Measurements from ENCODE around the gene CD4.
A peak's percentile ranks its signal among the peaks of the same experiment; 100 is the strongest.
"Not testable (repeated sequence)": the region's sequence is repeated elsewhere in the genome, so short reads cannot be mapped to it uniquely, and the experiment has no call there.

Gene CD4

DNA sequence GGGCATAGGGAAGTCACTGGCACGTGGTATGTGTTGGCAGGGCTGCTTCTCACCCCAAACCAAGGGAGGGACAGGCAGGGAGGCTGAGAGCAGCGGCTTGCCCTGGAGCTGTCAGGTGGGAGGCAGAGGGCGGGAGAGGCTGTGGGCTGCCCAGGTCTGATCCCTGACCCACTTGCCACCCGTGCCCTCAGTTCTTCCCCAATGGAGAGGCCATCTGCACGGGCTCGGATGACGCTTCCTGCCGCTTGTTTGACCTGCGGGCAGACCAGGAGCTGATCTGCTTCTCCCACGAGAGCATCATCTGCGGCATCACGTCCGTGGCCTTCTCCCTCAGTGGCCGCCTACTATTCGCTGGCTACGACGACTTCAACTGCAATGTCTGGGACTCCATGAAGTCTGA lies 56.1 kb downstream of the CD4 start:
- DNase-seq (ENCODE audit: low read depth in 2 of 2), result no peak

DNA sequence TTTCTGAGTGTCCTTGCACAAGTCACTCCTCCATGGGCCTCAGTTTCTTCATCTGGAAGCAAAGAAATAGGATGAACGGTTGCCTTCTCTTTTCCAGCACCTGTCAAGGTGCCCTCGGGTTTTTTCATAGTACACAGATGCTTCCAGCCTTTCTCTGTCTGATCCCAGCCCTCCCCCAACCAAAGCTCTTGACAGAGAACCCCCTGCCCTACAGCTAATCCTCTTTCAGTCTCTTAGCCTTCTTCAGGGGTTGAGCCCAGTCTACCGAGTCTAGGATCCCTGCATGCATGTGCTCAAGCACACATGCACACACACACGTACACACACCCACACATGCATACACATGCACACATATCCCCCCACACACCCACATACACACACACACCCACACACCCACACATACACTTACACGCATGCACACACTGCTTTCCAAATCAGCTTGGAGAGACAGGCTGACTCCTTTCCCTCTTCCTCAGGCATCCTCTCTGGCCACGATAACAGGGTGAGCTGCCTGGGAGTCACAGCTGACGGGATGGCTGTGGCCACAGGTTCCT lies 57.1 kb downstream of the CD4 start:
- DNase-seq (ENCODE audit: low read depth in 2 of 2), result no peak

GRCh38 chr12:6847676-6848075 lies 58.3 kb downstream of the CD4 start:
- DNase-seq (ENCODE audit: low read depth in 2 of 2), result no peak

DNA sequence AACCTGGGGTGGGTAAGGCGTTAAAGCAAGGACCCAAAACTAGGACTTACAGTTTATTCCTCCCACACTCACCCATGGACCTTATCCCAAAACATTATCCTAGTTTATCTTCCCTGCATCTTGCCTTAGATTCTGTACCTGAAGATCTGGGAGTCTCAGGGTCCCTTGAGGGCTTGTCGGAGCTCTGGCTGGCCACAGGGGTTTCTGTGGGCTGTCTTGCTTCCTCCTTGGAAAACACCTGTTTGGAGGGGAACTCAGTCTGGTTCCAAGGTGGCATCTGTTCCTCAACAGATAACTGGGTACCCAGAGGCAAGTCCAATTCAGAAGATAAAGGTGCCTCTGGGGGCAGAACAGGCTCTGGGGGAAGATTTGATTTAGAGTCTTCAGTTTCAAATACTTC lies 60.1 kb downstream of the CD4 start:
- DNase-seq (ENCODE audit: low read depth in 2 of 2), result no peak

- no peak for DNase-seq (ENCODE audit: low read depth in 2 of 2)
These were observed 60.7 kb downstream of the CD4 start for GRCh38 chr12:6849976-6850560.

DNA sequence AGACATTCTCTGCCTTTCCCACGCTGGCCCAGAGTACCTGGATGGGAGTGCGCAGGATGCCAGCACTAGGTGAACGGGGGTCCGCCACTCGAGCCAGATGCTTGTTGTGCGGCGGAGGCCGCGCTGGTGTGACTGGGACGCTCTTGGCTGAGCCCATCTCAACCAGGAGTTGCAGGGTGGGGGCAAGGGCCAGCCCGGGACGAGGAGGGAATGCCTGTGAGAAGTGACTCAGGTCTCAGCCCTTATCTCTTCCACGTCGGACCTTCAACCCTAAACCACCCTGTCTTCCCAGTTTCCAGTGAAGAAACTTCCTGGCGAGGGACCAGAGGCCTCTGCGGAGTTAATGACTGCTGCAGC lies 61.4 kb downstream of the CD4 start:
- no peak for DNase-seq (ENCODE audit: low read depth in 2 of 2)

DNA sequence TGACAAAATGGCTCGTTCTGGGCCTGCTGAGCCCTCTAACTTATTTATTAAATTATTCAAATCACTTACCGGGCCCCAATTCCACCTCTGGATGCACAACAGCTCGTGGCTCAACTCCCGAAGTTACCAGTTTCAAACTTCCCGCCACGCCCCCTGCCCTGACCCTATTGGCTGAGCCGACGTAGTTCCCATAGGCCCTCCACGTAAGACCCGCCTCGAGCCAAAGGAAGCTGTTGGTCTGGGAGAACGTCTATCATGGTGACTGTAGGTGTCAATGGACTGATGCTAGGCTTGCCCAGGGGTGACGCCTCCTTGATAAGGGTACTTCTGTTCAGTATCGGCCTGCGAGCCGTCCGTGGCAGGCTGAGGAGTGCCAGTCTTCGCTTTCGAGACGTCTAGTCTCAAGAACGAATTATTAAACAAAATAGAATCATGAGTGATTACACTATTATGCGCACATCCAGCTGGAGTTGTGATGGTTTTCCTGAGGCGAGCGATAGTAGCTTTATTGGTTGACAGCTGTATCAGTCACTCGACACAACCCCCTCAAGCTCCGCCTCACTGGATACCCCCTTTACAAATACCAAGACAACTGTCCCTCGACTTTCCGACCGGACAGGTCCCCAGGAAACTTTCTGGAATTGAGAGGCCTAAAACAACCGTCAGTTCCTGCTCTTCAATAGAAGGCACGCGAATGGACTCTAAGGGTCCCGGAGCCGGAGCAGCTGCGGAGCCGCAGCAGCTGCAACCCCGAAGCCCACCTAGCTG lies 62.0 kb downstream of the CD4 start, which contains the start of gene CDCA3:
Gene CDCA3 (minus strand): TSS at position 134 of the 768 bp plus-strand sequence. CDS start 334 bp downstream, outside the sequence.
- DNase-seq (ENCODE audit: low read depth in 2 of 2), result peak; percentile 83 to 89

DNA sequence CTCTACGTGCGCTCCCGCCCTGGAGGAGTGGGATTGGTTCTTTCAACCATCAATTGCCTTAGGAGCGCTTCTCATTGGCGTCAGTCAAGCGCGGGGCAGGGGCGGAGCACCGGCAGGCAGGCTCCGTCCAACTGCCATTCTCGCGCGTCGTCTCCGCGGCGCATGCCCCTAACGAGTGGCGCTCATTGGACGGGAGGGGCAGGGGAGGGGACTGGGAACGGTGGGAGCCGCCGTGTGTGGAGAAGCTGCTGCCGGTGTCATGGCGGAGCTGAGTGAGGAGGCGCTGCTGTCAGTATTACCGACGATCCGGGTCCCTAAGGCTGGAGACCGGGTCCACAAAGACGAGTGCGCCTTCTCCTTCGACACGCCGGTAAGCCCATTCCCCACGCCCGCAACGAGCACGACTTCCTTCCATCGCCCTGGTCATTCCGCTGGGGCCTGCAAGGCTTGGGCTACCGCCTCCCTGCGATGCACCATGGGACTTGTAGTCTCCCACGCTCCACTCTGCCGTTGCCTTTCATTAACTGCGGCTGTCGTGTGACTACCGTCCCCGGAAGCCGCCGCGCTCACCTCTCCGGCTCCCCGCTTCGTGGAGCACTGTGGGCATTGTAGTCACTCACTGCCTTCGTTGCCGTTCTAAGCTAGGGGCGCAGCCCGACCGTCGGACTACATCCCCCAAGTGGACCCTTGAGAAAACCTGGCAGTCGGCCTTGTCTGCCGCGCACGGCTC lies 62.8 kb downstream of the CD4 start, which contains the start of gene USP5:
Gene USP5 (plus strand): TSS at position 230 of the 730 bp plus-strand sequence. CDS start 30 bp downstream, at position 260.
- peak; percentile 92 to 95 for DNase-seq (ENCODE audit: low read depth in 2 of 2)

DNA sequence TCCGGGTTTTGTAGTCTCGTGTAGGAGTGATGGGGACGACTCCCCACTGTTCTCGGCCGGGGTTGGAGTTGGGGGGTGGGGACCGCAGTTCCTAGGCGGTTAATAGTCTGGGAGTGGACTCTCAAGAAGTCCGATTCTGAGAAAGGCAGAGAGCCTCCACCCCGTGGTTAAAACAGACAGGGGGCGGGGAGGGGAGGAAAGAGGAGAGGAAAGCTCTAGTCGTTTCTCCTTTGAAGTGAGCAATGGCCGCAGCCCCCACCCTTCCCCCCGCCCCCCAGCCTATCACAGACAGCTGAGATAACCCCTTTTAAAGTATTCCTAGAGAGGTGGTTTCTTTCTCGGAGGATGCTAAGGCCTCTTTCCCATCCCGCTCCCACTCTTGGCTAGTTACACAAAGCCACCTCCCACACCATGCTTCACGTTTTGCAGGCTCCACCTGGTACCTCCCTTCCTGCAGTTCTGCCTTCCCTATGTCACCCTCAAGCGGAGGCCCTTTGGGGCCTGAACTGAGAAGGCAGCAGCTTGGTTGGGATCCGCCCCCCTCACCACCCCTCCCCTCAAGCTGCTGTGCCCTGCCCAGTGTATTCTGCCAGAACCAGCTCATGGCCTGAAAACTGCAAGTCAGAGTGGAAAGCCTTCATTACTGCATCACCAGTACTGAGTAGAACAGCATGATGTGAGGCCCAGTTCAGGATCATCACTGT lies 63.5 kb downstream of the CD4 start:
- DNase-seq (ENCODE audit: low read depth in 2 of 2), result peak; percentile 29 to 64

DNA sequence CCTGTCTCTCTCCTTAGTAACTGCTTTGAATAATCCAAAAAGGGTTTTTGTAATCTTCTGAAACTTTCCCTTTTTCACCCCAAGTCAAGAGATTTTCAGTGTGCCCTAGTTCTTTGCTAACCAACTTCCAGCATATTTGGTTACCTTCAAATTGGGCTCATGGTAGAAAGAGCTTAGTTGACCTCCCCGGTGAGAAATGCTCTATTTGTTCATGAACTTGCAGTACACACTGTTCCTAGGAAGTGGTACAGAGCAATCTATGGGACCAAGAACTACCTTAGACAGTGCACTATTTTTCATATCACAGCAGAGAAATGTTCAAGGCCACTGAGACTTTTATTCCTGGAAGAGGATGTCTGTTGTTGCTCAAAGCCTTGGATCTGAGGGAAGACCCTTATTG lies 64.3 kb downstream of the CD4 start:
- DNase-seq (ENCODE audit: low read depth in 2 of 2), result no peak

- no peak for DNase-seq (ENCODE audit: low read depth in 2 of 2)
These were observed 64.7 kb downstream of the CD4 start for GRCh38 chr12:6854036-6854435.

DNA sequence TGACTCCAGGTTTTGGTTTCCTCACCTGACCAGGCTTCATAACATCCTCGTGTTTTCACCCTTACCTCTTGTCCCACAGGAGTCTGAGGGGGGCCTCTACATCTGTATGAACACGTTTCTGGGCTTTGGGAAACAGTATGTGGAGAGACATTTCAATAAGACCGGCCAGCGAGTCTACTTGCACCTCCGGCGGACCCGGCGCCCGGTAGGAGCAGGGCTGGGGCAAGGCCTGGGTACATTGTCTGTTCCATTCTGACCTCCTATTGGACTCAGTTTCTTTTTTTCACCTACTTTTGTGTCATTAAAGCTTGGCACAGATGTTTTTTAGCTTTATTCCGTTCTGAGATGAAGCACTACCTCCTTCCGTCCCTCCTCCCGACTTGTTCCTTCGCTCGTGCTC lies 66.0 kb downstream of the CD4 start:
- DNase-seq (ENCODE audit: low read depth in 2 of 2), result no peak

DNA sequence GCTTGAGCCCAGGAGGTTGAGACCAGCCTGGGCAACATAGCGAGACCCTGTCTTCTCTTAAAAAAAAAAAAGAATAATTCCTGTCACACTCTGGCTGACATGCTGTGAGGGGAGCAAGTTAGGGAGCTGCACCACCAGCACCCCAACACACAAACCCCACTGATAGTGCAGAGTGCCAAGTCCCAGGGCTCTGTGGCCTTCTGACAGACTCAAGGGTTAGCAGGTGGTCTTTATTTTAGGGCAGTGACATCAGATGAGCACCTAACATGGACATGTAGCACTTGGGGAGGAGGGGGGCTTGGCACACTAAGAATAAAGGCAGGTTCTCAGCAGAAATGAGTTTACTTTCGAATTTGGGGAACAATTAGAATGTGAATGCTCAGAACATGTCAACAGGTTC lies 69.5 kb downstream of the CD4 start:
- DNase-seq (ENCODE audit: low read depth in 2 of 2), result no peak

DNA sequence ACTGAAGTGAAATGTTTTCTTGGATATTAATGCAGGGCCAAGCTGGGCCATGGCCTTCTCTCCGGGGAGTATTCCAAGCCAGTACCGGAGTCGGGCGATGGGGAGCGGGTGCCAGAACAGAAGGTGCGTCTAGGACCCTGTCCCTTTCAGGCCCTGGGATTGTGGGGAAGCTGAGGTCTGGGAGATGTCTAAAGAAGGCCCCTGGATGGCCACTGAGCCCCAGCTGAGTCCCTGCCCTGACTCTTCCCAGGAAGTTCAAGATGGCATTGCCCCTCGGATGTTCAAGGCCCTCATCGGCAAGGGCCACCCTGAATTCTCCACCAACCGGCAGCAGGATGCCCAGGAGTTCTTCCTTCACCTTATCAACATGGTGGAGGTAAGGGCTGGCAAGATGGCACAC lies 70.8 kb downstream of the CD4 start:
- DNase-seq (ENCODE audit: low read depth in 2 of 2), result no peak

GRCh38 chr12:6860942-6861341 lies 71.6 kb downstream of the CD4 start:
- no peak for DNase-seq (ENCODE audit: low read depth in 2 of 2)

DNA sequence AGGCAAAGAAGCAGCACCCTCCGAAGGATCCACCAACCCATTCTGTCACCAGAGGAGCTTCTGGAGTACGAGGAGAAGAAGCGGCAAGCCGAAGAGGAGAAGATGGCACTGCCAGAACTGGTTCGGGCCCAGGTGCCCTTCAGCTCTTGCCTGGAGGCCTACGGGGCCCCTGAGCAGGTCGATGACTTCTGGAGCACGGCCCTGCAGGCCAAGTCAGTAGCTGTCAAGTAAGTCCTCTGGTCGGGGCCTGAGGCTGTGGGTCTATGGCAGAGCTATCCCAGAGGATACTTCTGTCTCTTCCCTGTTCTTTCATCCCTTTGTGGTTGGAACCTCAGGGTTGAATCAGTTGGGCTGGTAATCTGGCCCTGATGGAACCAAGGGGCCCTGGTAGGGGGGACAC lies 72.1 kb downstream of the CD4 start:
- DNase-seq (ENCODE audit: low read depth in 2 of 2), result no peak

GRCh38 chr12:6863033-6863432 lies 73.7 kb downstream of the CD4 start:
- DNase-seq (ENCODE audit: low read depth in 2 of 2), result no peak

DNA sequence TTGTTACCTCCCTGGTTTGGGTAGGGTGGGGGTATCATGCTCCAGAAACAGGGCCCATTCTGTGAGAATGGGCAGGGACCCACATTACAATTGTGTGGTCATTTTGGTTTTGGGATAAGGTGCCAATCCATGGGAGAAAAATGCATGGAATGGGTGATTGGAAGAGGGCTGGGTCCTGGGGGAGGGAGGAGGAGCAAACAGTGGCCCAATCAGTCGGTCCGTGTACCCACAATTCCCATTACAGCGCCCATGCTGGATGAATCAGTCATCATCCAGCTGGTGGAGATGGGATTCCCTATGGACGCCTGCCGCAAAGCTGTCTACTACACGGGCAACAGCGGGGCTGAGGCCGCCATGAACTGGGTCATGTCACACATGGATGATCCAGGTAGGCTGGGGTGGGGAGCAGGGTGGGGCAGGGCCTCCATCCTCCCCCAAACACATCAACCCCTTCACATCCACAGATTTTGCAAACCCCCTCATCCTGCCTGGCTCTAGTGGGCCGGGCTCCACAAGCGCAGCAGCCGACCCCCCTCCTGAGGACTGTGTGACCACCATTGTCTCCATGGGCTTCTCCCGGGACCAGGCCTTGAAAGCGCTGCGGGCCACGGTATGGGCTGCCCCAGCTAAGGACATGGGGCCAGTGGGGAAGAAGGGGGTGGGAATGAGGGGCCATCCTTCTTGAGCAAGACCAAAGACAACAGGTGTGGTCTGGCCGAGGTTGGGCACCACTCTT lies 74.4 kb downstream of the CD4 start:
- DNase-seq (ENCODE audit: low read depth in 2 of 2), result no peak

- DNase-seq (ENCODE audit: low read depth in 2 of 2), result not testable (repeated sequence)
These were observed 76.0 kb downstream of the CD4 start for GRCh38 chr12:6865307-6865706.

- DNase-seq (ENCODE audit: low read depth in 2 of 2), result no peak
These were observed 77.0 kb downstream of the CD4 start for GRCh38 chr12:6866163-6866919.
